ENCODE results near the gene GPR137B.

DNA sequence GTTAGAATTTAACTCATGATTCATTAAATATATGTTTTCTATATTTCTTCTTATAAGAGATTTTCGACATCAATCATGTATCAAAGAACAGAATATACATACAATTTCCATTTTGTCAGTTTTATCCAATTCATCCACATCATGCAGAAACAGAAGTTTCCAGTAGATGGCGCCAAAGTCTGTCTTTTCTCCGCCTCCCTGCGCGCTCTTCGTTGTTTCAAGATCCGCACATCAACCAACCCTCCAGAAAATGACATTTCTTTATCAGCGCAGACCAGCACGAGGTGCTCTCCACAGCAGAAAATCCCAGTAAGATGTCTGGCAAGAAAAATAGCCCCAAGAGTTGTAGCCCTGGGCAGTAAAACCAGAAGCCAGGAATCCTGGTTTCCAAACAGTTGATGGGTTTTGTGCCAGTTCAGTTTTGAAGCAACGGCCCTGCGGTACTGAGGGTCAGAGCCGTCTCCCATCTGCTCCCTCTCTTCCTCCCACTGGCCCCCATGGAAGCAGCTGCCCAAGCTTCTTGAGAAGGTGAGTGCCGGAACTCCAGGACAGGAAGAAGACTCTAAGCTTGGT is 38.6 kb upstream of the GPR137B start:
- no peak for TF ChIP-seq GATA2 (IDR thresholded peaks at IDR 0.05; ENCODE audit: low read depth, low read length)
- no peak for TF ChIP-seq GATA3 (IDR thresholded peaks at IDR 0.05; ENCODE audit: low read depth, low read length)

Data from SH-SY5Y (cell line).